Activated CD8-positive, alpha-beta memory T cell treated with anti-CD3 and anti-CD28 coated beads for 48 hours (primary cell): ENCODE data around the gene GLG1.

ENCODE experiments used
- DNase-seq, 3 experiments: peaks; one replicate each; pipeline ENCODE4 v3.0.0-alpha.2; 2020; ENCODE audit warnings: low read depth in 2 of 3, low spot score in 2 of 3

GLG1 gene

GRCh38 chr16:74485916-74486315, 121.0 kb downstream of the GLG1 start:
- no peak for DNase-seq

- no peak for DNase-seq
These were observed 126.5 kb downstream of the GLG1 start for GRCh38 chr16:74480150-74481029.

- DNase-seq = no peak
These were observed 129.7 kb downstream of the GLG1 start for GRCh38 chr16:74477226-74477625.

GRCh38 chr16:74474416-74474815, 132.5 kb downstream of the GLG1 start:
- DNase-seq = no peak

GRCh38 chr16:74472540-74472939, 134.4 kb downstream of the GLG1 start:
- no peak for DNase-seq

- DNase-seq = no peak
These were observed 134.9 kb downstream of the GLG1 start for GRCh38 chr16:74472010-74472409.

GRCh38 chr16:74469946-74470478, 136.9 kb downstream of the GLG1 start:
- DNase-seq = no peak

- DNase-seq = no peak
These were observed 137.9 kb downstream of the GLG1 start for GRCh38 chr16:74468807-74469525.

- no peak for DNase-seq
These were observed 140.0 kb downstream of the GLG1 start for GRCh38 chr16:74466872-74467271.

GRCh38 chr16:74465851-74466685, 140.8 kb downstream of the GLG1 start:
- DNase-seq = no peak

- no peak for DNase-seq
These were observed 141.6 kb downstream of the GLG1 start for GRCh38 chr16:74465281-74465680.

GRCh38 chr16:74463888-74464287, 143.0 kb downstream of the GLG1 start:
- no peak for DNase-seq

- no peak for DNase-seq
These were observed 144.6 kb downstream of the GLG1 start for GRCh38 chr16:74462361-74462760.

GRCh38 chr16:74461826-74462225, 145.1 kb downstream of the GLG1 start:
- no peak for DNase-seq

GRCh38 chr16:74460542-74460941, 146.4 kb downstream of the GLG1 start:
- DNase-seq = no peak

GRCh38 chr16:74456290-74456625, 150.7 kb downstream of the GLG1 start:
- no peak for DNase-seq

- no peak for DNase-seq
These were observed 151.2 kb downstream of the GLG1 start for GRCh38 chr16:74455619-74456289.

- DNase-seq = no peak
These were observed 151.7 kb downstream of the GLG1 start for GRCh38 chr16:74455213-74455612.

GRCh38 chr16:74451951-74452758, 154.8 kb downstream of the GLG1 start:
- DNase-seq = no peak
